Activated T-cell treated with anti-CD3 and anti-CD28 coated beads, Interleukin-2, amount 50 U/mL, for 4 hours (primary cell): ENCODE measurements around the gene ACACB. TPM values are rescaled to one million over a fixed set of nuclear protein-coding genes. Genes with fewer than 3 reads are reported as not detected.
"Not testable (repeated sequence)": the region's sequence is repeated elsewhere in the genome, so short reads cannot be mapped to it uniquely, and the experiment has no call there.

Experiments used
- ATAC-seq, 2 donors: fragments of 200-7000 bp; cut with Tn5 transposase; one replicate each; pipeline ENCODE4 v1.10.0; 2021
- DNase-seq: peaks from one replicate; pipeline ENCODE4 v3.0.0-alpha.2; 2020
- H3K27me3 Mint-ChIP-seq: one replicate; pipeline ENCODE4 v1.8.0; 2021; ENCODE audit warnings: low read depth, mixed read lengths
- H3K36me3 Mint-ChIP-seq: one replicate; pipeline ENCODE4 v1.8.0; 2022; ENCODE audit warnings: mixed read lengths; ENCODE audit not compliant: insufficient read depth
- H3K4me1 Mint-ChIP-seq: one replicate; pipeline ENCODE4 v1.8.0; 2021; ENCODE audit warnings: low read depth, mixed read lengths
- H3K4me3 Mint-ChIP-seq: one replicate; pipeline ENCODE4 v1.8.0; 2021; ENCODE audit warnings: mild to moderate bottlenecking, moderate library complexity, mixed read lengths
- H3K9me3 Mint-ChIP-seq: one replicate; pipeline ENCODE4 v1.8.0; 2021; ENCODE audit warnings: mixed read lengths
- total RNA-seq, 3 donors: library from RNA; stranded (reverse); gene quantifications; one replicate each; pipeline ENCODE4 v1.2.1, GENCODE V29; 2021

Gene ACACB
- total RNA-seq, 3 donors from 2014 or later = 1.6 to 4.5 (median 3.8) TPM

DNA sequence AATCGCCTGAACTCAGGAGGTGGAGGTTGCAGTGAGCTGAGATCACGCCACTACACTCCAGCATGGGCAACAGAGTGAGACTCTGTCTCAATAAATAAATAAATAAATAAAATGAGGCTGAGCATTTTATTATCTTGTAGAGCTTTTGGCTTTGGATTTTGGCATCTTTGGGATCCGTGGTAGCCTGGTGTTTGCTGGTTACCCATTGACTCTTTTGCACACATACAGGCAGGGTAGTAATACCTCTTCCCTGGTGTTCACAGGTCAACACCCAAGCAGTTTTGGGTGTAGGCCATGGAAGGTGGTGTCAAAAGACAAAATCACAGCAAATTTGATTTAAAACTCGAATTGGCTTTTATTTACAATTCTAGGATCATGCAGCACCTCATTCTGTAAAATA is 27.8 kb downstream of the ACACB start:
- peaks cover 1% of the 10 kb centered on the region for H3K27me3 Mint-ChIP-seq
- no peak overlapping the region for H3K4me3 Mint-ChIP-seq
- H3K36me3 Mint-ChIP-seq = peaks cover 2% of the 10 kb centered on the region

GRCh38 chr12:109147126-109147525 is 30.7 kb downstream of the ACACB start:
- H3K4me3 Mint-ChIP-seq, H3K27me3 Mint-ChIP-seq, H3K9me3 Mint-ChIP-seq, ATAC-seq, DNase-seq, H3K36me3 Mint-ChIP-seq, H3K4me1 Mint-ChIP-seq: not testable (repeated sequence)

More for the DNA sequence above, 27.8 kb downstream of the ACACB start:
- no peak for ATAC-seq
- no peak for DNase-seq
- Mint-ChIP-seq H3K4me1 (peaks cover 10% of the 10 kb centered on the region), H3K9me3 (no peaks in the 10 kb centered on the region)

- Mint-ChIP-seq H3K9me3 (no peaks in the 10 kb centered on the region), H3K27me3 (peaks cover 6% of the 10 kb centered on the region), H3K4me1 (peaks cover 5% of the 10 kb centered on the region), H3K36me3 (no peaks in the 10 kb centered on the region), H3K4me3 (no peak overlapping the region)
- ATAC-seq (no peak), DNase-seq (no peak)
These were observed 31.6 kb downstream of the ACACB start for GRCh38 chr12:109147954-109148353.

DNA sequence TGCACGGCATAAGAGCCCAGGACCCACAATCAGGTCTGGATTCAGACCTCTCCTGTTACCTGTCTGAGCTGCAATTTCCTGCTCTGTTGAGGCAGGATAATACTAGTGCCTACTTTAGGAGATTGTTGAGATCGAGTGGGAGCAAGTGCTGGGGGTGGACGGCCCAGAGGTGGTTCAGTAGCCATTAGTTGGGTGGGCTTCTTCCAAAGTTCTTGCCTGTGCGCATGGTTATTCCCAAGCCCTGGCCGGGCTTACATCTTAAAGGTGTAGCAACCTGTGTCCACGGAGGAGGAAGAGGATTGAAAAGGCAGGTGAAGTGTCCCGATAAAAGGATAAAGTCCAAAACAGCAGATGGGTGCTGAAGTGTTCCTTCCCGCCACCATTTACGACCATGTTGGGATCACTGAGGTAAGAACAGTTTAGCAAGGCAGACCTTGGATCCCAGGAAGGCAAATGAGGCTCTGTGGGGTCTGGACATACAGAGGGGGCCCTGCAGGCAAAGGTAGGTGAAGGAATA is 33.8 kb downstream of the ACACB start:
- H3K36me3 Mint-ChIP-seq = no peaks in the 10 kb centered on the region
- no peak overlapping the region for H3K4me3 Mint-ChIP-seq
- no peaks in the 10 kb centered on the region for H3K9me3 Mint-ChIP-seq

GRCh38 chr12:109151457-109151856 is 35.1 kb downstream of the ACACB start:
- Mint-ChIP-seq H3K36me3 (no peaks in the 10 kb centered on the region), H3K27me3 (peaks cover 6% of the 10 kb centered on the region), H3K4me3 (no peak overlapping the region), H3K9me3 (no peaks in the 10 kb centered on the region), H3K4me1 (peaks cover 13% of the 10 kb centered on the region)
- DNase-seq (no peak), ATAC-seq (no peak)

More for the DNA sequence above, 33.8 kb downstream of the ACACB start:
- Mint-ChIP-seq H3K4me1 (peaks cover 10% of the 10 kb centered on the region), H3K27me3 (peaks cover 6% of the 10 kb centered on the region)
- no peak for ATAC-seq
- no peak for DNase-seq

GRCh38 chr12:109153821-109154441 is 37.5 kb downstream of the ACACB start:
- H3K9me3 Mint-ChIP-seq = no peaks in the 10 kb centered on the region
- ATAC-seq (no peak), DNase-seq (no peak)
- H3K27me3 Mint-ChIP-seq = peaks cover 4% of the 10 kb centered on the region
- peak overlapping the region; percentile 94 for H3K4me3 Mint-ChIP-seq
- H3K36me3 Mint-ChIP-seq = no peaks in the 10 kb centered on the region
- H3K4me1 Mint-ChIP-seq = peaks cover 13% of the 10 kb centered on the region

DNA sequence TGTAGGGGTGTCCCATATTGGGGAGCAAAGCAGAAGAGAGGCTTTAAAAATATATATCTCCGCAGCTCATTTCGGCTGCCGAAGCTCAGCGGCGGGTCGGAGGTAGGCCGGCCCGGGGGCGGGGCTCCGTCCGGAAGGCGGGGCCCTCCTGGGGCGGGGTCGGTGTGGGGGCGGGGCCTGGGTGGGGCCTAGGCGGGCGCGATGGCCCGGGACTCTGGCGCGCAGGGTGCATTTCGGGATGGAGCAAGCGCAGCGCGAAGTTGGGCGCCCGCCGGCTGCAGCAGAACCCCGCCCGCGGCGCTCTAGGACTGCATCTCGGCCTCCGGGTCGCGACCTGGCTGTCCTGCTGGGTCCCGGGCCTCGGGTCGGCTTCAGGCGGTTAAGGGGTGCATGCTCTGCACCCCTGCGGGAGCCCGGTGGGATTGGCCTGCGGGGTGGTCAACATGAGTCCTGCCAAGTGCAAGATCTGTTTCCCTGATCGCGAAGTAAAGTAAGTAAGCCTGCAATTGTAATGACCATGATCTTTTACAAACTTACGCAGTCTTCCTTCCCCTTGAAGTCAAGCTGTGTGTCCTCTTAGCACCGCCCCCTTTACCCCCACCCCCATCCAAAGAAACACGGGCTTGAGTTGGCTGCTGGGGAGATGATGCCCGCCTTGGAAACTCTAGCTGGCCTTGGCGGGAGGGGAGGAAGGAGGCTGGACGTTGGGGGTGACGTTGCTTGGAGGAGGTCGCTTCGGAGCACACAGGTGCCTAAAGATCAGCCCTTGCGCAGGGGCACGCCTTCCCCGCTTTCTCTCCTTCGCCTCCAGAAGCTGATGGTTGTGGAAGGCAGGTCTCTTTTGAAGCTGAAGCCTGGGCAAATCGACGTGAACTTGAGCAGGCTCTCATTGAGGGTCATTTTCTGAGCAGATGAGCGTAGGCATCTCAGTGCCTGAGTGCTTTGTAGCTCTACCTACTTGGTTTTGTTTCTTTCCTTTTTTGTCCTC is 38.4 kb downstream of the ACACB start:
- H3K4me3 Mint-ChIP-seq = peak overlapping the region; percentile 94
- ATAC-seq (peak; percentile 96 to 97), DNase-seq (peak; percentile 76)
- peaks cover 13% of the 10 kb centered on the region for H3K4me1 Mint-ChIP-seq
- no peaks in the 10 kb centered on the region for H3K9me3 Mint-ChIP-seq
- peaks cover 4% of the 10 kb centered on the region for H3K27me3 Mint-ChIP-seq
- no peaks in the 10 kb centered on the region for H3K36me3 Mint-ChIP-seq

DNA sequence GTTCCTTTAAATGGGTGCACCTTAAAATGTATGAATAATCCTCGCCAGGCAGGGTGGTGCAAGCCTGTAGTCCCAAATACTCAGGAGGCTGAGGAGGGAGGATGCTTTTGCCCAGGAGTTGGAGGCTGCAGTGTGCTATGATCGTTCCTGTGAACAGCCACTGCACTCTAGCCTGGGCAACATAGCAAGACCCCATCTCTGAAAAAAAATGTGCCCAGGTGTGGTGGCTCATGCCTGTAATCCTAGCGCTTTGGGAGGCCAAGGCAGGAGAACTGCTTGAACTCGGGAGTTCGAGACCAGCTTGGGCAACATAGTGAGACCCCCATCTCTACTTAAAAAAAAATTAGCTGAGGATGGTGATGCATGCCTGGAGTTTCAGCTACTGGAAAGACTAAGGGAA is 39.6 kb downstream of the ACACB start:
- H3K4me3 Mint-ChIP-seq = no peak overlapping the region
- ATAC-seq (no peak), DNase-seq (no peak)
- no peaks in the 10 kb centered on the region for H3K9me3 Mint-ChIP-seq
- H3K27me3 Mint-ChIP-seq = no peaks in the 10 kb centered on the region
- peaks cover 13% of the 10 kb centered on the region for H3K4me1 Mint-ChIP-seq
- no peaks in the 10 kb centered on the region for H3K36me3 Mint-ChIP-seq

DNA sequence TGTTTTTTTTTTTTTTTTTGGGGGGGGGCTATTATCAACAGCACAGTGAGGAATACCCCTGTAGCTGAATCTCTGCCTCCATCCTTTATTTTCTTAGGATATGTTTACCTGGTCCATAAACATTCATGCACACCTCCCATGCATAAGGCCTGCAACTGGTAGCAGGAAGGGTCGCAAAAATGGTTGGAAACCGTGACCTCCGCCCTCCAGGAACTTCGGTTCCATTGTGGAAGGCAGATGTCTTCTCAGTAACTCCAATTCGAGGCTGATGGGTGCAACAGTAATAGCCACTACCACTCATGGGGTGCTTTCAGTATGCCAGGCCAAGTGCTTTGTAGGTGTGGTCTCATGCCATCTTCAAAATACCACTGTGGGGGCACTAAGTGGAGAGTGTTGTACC is 40.2 kb downstream of the ACACB start:
- ATAC-seq (no peak), DNase-seq (no peak)
- peaks cover 13% of the 10 kb centered on the region for H3K4me1 Mint-ChIP-seq
- H3K36me3 Mint-ChIP-seq = no peaks in the 10 kb centered on the region
- H3K4me3 Mint-ChIP-seq = no peak overlapping the region
- no peaks in the 10 kb centered on the region for H3K27me3 Mint-ChIP-seq
- no peaks in the 10 kb centered on the region for H3K9me3 Mint-ChIP-seq

GRCh38 chr12:109157986-109158385 is 41.6 kb downstream of the ACACB start:
- Mint-ChIP-seq H3K9me3 (no peaks in the 10 kb centered on the region), H3K36me3 (no peaks in the 10 kb centered on the region), H3K4me3 (no peak overlapping the region), H3K4me1 (peaks cover 13% of the 10 kb centered on the region), H3K27me3 (no peaks in the 10 kb centered on the region)
- ATAC-seq (no peak), DNase-seq (no peak)

- no peak overlapping the region for H3K4me3 Mint-ChIP-seq
- ATAC-seq = no peak
- no peaks in the 10 kb centered on the region for H3K9me3 Mint-ChIP-seq
- peaks cover 4% of the 10 kb centered on the region for H3K36me3 Mint-ChIP-seq
- no peak for DNase-seq
- H3K4me1 Mint-ChIP-seq = peaks cover 4% of the 10 kb centered on the region
- no peaks in the 10 kb centered on the region for H3K27me3 Mint-ChIP-seq
These were observed 44.0 kb downstream of the ACACB start for GRCh38 chr12:109160433-109160832.

DNA sequence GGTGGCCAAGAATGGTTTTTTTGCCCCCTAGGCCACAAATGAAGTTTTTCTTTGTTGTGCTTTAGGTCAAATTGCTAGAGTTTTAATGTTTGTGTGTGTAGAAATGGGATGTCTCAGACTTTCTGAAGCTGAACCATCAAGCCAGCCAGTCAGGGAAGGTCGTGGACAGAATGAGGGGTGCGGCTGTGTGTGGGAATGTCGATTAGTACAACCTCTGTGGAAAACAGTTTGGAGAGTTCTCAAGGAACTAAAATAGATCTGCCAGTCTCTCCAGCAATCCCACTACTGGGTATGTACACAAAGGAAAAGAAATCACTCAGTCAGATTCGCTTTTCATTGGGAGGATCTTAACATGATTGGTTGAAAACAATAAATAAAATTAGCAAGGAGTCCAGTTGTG is 44.5 kb downstream of the ACACB start:
- DNase-seq (no peak), ATAC-seq (no peak)
- Mint-ChIP-seq H3K36me3 (peaks cover 4% of the 10 kb centered on the region), H3K4me1 (peaks cover 2% of the 10 kb centered on the region), H3K27me3 (no peaks in the 10 kb centered on the region), H3K9me3 (no peaks in the 10 kb centered on the region), H3K4me3 (no peak overlapping the region)

- Mint-ChIP-seq H3K36me3 (peaks cover 4% of the 10 kb centered on the region), H3K4me3 (no peak overlapping the region), H3K4me1 (peaks cover 2% of the 10 kb centered on the region), H3K9me3 (no peaks in the 10 kb centered on the region), H3K27me3 (no peaks in the 10 kb centered on the region)
- DNase-seq = no peak
- no peak for ATAC-seq
These were observed 46.2 kb downstream of the ACACB start for GRCh38 chr12:109162551-109162950.

DNA sequence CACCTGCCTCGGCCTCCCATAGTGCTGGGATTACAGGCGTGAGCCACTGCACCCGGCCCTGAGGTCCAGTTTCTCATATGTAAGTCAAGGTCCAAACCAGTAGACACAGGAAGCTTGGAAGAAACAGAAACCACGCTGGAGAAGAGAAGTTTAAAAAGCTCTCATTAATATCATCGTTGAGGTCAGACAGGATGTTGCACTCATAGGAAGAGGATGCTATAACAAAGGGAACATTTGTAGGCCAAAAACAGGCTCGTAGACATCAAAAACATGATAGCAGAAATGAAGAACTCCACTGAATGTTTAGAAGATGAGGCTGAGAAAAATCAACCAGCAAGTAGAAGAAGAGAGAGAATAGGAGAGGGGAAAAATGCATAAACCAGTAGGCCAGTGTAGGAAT is 46.8 kb downstream of the ACACB start:
- Mint-ChIP-seq H3K36me3 (peaks cover 4% of the 10 kb centered on the region), H3K4me3 (no peak overlapping the region), H3K4me1 (peaks cover 2% of the 10 kb centered on the region), H3K9me3 (no peaks in the 10 kb centered on the region), H3K27me3 (no peaks in the 10 kb centered on the region)
- ATAC-seq (no peak), DNase-seq (no peak)
